ENCODE results near the gene PRAMEF11.
A peak's percentile ranks its signal among the peaks of the same experiment; 100 is the strongest.
"Not testable (repeated sequence)": the region's sequence is repeated elsewhere in the genome, so short reads cannot be mapped to it uniquely, and the experiment has no call there.

Gene PRAMEF11

DNA sequence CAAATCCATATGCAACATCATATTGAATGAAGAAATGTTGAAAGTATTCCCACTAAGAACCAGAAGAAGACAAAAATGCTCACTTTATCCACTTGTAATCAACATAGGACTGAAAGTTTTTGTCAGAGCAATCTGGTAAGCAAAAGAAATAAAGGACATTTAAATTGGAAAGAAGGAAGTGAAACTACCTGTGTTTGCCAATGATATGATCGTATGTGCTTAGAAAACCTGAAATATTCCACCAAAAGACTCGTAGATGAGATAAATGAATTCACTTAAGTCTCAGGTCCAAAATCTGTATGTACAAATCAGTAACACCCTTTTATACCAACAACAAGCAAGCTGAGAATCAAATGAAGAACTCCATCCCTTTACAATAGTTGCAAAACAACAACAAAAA lies 31.5 kb downstream of the PRAMEF11 start:
- TF ChIP-seq, protein P1, sequence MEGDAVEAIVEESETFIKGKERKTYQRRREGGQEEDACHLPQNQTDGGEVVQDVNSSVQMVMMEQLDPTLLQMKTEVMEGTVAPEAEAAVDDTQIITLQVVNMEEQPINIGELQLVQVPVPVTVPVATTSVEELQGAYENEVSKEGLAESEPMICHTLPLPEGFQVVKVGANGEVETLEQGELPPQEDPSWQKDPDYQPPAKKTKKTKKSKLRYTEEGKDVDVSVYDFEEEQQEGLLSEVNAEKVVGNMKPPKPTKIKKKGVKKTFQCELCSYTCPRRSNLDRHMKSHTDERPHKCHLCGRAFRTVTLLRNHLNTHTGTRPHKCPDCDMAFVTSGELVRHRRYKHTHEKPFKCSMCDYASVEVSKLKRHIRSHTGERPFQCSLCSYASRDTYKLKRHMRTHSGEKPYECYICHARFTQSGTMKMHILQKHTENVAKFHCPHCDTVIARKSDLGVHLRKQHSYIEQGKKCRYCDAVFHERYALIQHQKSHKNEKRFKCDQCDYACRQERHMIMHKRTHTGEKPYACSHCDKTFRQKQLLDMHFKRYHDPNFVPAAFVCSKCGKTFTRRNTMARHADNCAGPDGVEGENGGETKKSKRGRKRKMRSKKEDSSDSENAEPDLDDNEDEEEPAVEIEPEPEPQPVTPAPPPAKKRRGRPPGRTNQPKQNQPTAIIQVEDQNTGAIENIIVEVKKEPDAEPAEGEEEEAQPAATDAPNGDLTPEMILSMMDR (conservative IDR thresholded peaks at IDR 0.05; ENCODE audit: low read length): no peak
- no peak for DNase-seq (ENCODE audit: low read depth)

DNA sequence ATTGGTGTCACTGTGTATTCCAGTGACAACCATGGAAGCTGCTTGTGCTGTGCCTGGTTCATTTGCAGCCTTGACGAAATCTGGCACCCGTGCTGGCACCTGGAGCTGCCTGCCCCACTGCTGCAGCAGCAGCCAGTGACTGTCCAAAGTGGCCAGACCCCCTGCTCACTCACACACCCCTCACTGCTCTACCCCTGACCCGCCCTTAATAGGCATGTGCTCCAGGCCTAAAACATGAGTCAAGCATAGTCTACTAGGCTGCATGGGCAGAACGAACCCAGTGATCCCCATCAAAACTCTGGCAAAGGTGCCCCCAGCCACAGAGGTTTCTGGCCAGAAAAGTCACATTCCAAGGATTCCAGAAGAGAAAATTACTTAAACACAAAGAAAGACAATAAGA lies 32.3 kb downstream of the PRAMEF11 start:
- peak; percentile 51 for DNase-seq (ENCODE audit: low read depth)
- no peak overlapping the region for H3K4me3 ChIP-seq (ENCODE audit: low read length)
- TF ChIP-seq, protein P1 (conservative IDR thresholded peaks at IDR 0.05; ENCODE audit: low read length): no peak

More for the DNA sequence above, 31.5 kb downstream of the PRAMEF11 start:
- H3K4me3 ChIP-seq (ENCODE audit: low read length): no peak overlapping the region

DNA sequence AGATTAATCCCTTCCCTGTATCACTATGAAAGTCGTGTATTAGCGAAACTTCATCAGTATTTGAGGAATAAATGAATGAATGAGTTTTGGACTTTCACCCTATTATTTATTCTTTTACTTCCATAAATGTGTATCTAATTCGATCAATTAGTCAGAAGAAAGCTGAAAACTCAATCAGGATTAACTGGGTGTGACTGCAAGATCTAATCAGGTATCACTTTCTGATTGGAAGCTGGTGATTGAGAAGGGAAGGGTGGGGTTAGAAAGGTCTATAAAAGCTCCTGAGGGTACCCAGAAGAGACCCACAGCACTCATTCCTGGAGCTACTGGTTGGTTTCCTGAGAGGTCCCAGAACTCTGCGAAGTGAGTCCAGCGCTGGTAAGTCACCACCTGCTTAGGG lies 40.1 kb downstream of the PRAMEF11 start, which contains the start of gene PRAMEF1:
Gene PRAMEF1, plus strand, starts transcription at position 301 of the 400 bp plus-strand sequence. CDS start 1,831 bp downstream, outside the sequence.
- DNase-seq (ENCODE audit: low read depth); H3K4me3 ChIP-seq (ENCODE audit: low read length): not testable (repeated sequence)

DNA sequence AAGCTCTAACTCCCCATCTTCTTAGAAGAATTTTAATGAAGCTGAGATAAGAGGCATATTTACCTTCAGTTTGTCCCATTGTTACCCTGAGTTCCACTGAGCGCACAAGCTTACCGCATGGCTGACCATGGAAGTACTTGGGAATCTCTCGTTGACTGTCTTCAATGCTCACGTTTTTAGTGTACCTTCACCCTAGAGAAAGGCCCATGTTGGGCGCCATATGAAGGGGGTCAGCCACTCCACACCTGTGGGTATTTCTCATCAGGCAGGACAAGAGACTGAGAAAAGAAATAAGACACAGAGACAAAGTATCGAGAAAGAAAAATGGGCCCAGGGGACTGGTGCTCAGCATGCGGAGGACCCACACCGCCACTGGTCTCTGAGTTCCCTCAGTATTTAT lies 46.5 kb downstream of the PRAMEF11 start:
- not testable (repeated sequence) for H3K4me3 ChIP-seq (ENCODE audit: low read length); DNase-seq (ENCODE audit: low read depth)

DNA sequence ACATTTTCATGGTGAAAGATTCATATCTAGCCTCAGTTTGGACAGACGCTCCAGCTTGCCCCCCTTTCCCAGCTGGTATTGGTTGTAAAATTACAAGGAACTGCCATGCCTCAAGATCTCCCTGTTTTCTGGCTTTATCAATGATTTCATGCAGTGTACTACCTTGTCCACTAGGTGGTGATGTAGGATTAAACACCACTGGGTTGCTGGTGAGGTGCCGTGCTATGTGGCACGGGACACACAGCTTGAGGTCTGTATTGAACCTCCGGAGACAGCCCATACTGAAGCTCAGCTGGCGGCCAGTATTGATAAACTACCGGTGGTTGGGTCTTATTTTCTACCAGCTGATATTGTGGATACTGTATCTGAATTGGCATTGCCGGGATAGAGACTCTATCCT lies 47.4 kb downstream of the PRAMEF11 start:
- TF ChIP-seq, protein P1 (conservative IDR thresholded peaks at IDR 0.05; ENCODE audit: low read length): peak; percentile 34
- H3K4me3 ChIP-seq (ENCODE audit: low read length): not testable (repeated sequence)
- DNase-seq (ENCODE audit: low read depth): peak; percentile 25

DNA sequence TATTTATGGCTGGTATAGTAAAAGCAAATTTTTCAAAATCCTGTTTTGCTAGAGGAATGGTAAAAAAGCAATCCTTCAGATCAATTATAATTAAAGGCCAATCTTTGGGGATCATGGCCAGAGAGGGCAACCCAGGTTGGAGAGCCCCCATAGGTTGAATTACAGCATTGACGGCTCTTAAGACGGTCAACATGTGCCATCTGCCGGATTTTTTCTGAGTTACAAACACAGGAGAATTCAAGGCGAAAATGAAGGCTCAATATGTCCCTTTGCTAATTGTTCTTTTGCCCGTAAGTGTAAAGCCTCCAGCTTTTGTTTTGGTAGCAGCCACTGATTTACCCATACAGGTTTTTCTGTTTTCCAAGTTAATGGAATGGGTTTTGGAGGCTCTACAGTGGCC lies 49.7 kb downstream of the PRAMEF11 start:
- not testable (repeated sequence) for H3K4me3 ChIP-seq (ENCODE audit: low read length); DNase-seq (ENCODE audit: low read depth)
- TF ChIP-seq, protein P1 (conservative IDR thresholded peaks at IDR 0.05; ENCODE audit: low read length): 0 out of 2 replicates have a peak, but pooled peaks have one; percentile 22

DNA sequence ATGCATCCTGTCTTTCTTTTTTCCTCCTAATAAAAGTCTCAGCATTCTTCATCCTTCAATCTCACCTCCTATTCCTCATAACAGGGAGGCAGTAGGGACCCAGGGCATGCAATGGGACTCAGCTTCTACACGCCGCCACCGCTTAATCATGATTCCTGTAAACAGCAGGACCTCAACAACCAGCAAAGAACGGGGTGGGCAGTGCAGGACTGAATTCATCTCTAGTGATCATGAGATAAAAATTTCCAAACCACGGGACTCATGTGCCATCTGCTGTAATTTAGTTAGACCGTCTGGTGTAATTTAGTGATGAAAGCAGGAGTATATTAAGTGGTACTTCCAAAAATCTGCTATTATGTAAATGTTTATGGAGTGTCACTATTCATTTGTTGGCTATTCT lies 52.3 kb downstream of the PRAMEF11 start:
- DNase-seq (ENCODE audit: low read depth): peak; percentile 47
- TF ChIP-seq, protein P1 (conservative IDR thresholded peaks at IDR 0.05; ENCODE audit: low read length): peak; percentile 43
- H3K4me3 ChIP-seq (ENCODE audit: low read length): no peak overlapping the region

DNA sequence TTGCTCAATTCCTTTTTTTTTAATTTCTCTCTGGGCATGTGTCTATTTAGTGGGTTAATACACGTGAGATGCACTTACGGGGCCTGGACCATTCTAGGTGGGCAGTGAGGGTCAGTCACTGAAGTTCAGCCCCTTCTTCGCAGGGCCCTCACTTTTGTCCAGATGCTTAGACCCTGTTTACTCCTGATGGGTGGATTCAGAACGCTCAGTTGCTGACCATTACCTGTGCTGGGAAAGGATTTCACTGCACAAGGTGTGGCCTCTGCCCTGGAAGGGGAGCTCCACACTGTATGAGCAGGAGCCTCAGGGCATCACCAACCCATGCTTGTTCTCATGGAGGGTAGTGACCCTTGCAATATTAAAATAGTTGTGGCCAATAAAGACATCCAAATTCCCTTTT lies 53.1 kb downstream of the PRAMEF11 start:
- DNase-seq (ENCODE audit: low read depth): no peak

More for the DNA sequence above, 53.1 kb downstream of the PRAMEF11 start:
- H3K4me3 ChIP-seq (ENCODE audit: low read length): no peak overlapping the region
- TF ChIP-seq, protein P1 (conservative IDR thresholded peaks at IDR 0.05; ENCODE audit: low read length): no peak

Data from AG10803 (cell line).